SH-SY5Y (cell line): Measurements from ENCODE around the gene LONRF3.

Source experiments
- GATA2 ChIP-seq: IDR thresholded peaks from 2 replicates; pipeline ENCODE4 v1.6.1; 2011; ENCODE audit warnings: mild to moderate bottlenecking, low read depth, low read length
- GATA3 ChIP-seq: IDR thresholded peaks from 2 replicates; pipeline ENCODE4 v1.6.1; 2011; ENCODE audit warnings: low read depth, mild to moderate bottlenecking, low read length, moderate library complexity

DNA sequence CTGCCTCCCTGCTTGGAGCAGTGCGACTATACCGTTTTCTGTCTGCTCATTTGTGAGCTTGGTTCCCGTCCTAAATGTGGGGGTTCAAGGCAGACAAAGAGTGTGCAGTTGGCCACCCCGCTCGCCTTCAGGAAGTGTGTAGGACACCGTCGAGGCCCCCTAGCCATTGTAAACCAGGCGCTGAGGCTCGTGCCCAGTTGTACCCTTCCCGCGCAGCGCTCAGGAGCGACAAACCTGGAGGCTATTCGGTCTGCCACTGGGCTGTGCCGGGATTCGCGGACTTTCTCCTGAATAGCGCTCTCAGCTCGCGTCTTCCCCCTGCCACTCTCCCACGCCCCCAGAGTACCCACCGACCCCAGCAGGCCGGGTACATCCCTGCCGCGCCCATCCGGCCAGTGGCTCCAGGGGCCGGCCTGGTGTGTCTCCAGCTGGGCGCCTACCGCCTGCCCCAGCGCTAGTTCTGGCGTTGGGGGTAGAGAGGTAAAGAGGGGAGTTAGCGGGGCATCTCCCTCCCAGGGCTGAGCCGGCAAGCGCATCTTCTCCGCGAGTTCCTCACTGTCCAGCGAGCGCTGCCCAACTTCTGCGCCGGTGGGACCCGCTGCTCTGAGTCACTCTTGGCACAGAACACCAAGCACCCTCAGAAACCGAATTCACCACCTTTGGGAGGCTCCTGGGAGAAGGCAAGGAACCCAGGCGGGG, 880 bp upstream of the LONRF3 start:
- TF ChIP-seq GATA2 (no peak), GATA3 (no peak)
